HepG2 (cell line): ENCODE measurements around the gene MNAT1. TPM values are rescaled to one million over a fixed set of nuclear protein-coding genes. Genes with fewer than 3 reads are reported as not detected.

Experiments
- ATF7 ChIP-seq, 2 experiments: fragments of 450-650 bp in 1 of 2; sonication (generic) in 1 of 2; formaldehyde crosslinking in 1 of 2; IDR thresholded peaks; 2 replicates each; pipeline versions ENCODE4 v1.4.0 to v1.6.1; 2016 to 2020; ENCODE audit warnings: antibody characterized with exemption in 1 of 2, mild to moderate bottlenecking in 1 of 2, missing genetic modification reagents in 1 of 2
- BRD4 ChIP-seq: sonication (generic); formaldehyde crosslinking; IDR thresholded peaks from 2 replicates; pipeline ENCODE4 v1.4.0; 2020; ENCODE audit warnings: missing genetic modification reagents
- GPN1 ChIP-seq: sonication (generic); formaldehyde crosslinking; IDR thresholded peaks from 2 replicates; pipeline ENCODE4 v1.5.1; 2020; ENCODE audit warnings: missing genetic modification reagents, borderline replicate concordance
- HDAC6 ChIP-seq: fragments of 200-600 bp; sonication (generic); IDR thresholded peaks from 2 replicates; pipeline ENCODE4 v1.7.0; 2017; ENCODE audit warnings: mild to moderate bottlenecking, antibody characterized with exemption, low read length, low read depth
- NBN ChIP-seq: fragments of 450-650 bp; conservative IDR thresholded peaks from 2 replicates; pipeline ENCODE4 v1.6.1; 2017
- NFE2 ChIP-seq: sonication (generic); formaldehyde crosslinking; IDR thresholded peaks from 2 replicates; pipeline ENCODE4 v1.4.0; 2020; ENCODE audit warnings: missing genetic modification reagents
- NONO ChIP-seq, 2 experiments: fragments of 450-650 bp in 1 of 2; sonication (generic) in 1 of 2; formaldehyde crosslinking in 1 of 2; IDR thresholded peaks in 1 of 2; conservative IDR thresholded peaks in 1 of 2; 2 replicates each; pipeline versions ENCODE4 v1.6.1 to v1.8.0; 2017 to 2022; ENCODE audit warnings: mild to moderate bottlenecking in 1 of 2, missing genetic modification reagents in 1 of 2, moderate library complexity in 1 of 2
- SIX1 ChIP-seq: sonication (generic); formaldehyde crosslinking; IDR thresholded peaks from 2 replicates; pipeline ENCODE4 v1.4.0; 2020; ENCODE audit warnings: missing genetic modification reagents, borderline replicate concordance
- SP1 ChIP-seq, 2 experiments: fragments of 450-650 bp in 1 of 2; sonication (generic) in 1 of 2; formaldehyde crosslinking in 1 of 2; IDR thresholded peaks; 2 replicates each; pipeline versions ENCODE4 v1.4.0 to v1.6.1; 2016 to 2020; ENCODE audit warnings: missing genetic modification reagents in 1 of 2
- THAP9 ChIP-seq: sonication (generic); formaldehyde crosslinking; IDR thresholded peaks from 2 replicates; pipeline ENCODE4; 2020; ENCODE audit warnings: missing genetic modification reagents, mild to moderate bottlenecking, borderline replicate concordance
- TOE1 ChIP-seq: sonication (generic); formaldehyde crosslinking; IDR thresholded peaks from 2 replicates; pipeline ENCODE4 v1.4.0; 2020; ENCODE audit warnings: mild to moderate bottlenecking, missing genetic modification reagents
- WIZ ChIP-seq: sonication (generic); formaldehyde crosslinking; IDR thresholded peaks from 2 replicates; pipeline ENCODE4 v1.5.1; 2020; ENCODE audit warnings: mild to moderate bottlenecking, missing genetic modification reagents
- ZBTB14 ChIP-seq: sonication (generic); formaldehyde crosslinking; IDR thresholded peaks from 2 replicates; pipeline ENCODE4 v1.4.0; 2020; ENCODE audit warnings: missing genetic modification reagents
- ZNF280D ChIP-seq: sonication (generic); formaldehyde crosslinking; IDR thresholded peaks from 2 replicates; pipeline ENCODE4 v1.5.1; 2020; ENCODE audit warnings: mild to moderate bottlenecking, missing genetic modification reagents
- ZNF460 ChIP-seq: sonication (generic); formaldehyde crosslinking; IDR thresholded peaks from 2 replicates; pipeline ENCODE4 v1.5.1; 2020; ENCODE audit warnings: missing genetic modification reagents, mild to moderate bottlenecking, borderline replicate concordance
- ZNF552 ChIP-seq: sonication (generic); formaldehyde crosslinking; IDR thresholded peaks from 2 replicates; pipeline ENCODE4 v1.9.0; 2022; ENCODE audit warnings: missing genetic modification reagents, mild to moderate bottlenecking, borderline replicate concordance
- ZNF629 ChIP-seq: sonication (generic); formaldehyde crosslinking; conservative IDR thresholded peaks from 2 replicates; pipeline ENCODE4 v1.5.0; 2020; ENCODE audit warnings: missing genetic modification reagents
- ZNF678 ChIP-seq: sonication (generic); formaldehyde crosslinking; IDR thresholded peaks from 2 replicates; pipeline ENCODE4 v1.4.0; 2020; ENCODE audit warnings: mild to moderate bottlenecking, missing genetic modification reagents
- polyA plus RNA-seq, 8 experiments: library from polyadenylated mRNA; depleted of rRNA in 3 of 8; stranded (reverse) in 7 of 8; unstranded in 1 of 8; fragments of >200 nt; fragmentation: Illumina TruSeq in 4 of 8; extraction: Trizol in 4 of 8; gene quantifications; 2 replicates each; pipeline versions ENCODE4 v1.2.1 to v1.2.3, GENCODE V29; 2011 to 2016; ENCODE audit warnings: low read depth in 4 of 8, missing spikeins in 1 of 8, mixed read lengths in 1 of 8; ENCODE audit not compliant: insufficient read depth in 1 of 8
- total RNA-seq, 5 experiments: library from RNA; depleted of rRNA; stranded (reverse); fragments of >200 nt; fragmentation: Illumina TruSeq; extraction: Trizol; gene quantifications; 2 replicates each; pipeline ENCODE4 v1.2.3, GENCODE V29; 2016; ENCODE audit warnings: low read depth in 1 of 5

Gene MNAT1
- total and polyA plus RNA-seq, 2 of the 13 experiments (the other 11 are each of a cell fraction or from before 2014, with no cell fraction given): 49.2 to 94.8 TPM

- no peak for TF ChIP-seq ZNF629
- TF ChIP-seq SP1 (IDR thresholded peaks at IDR 0.05): no peak
- TF ChIP-seq SP1 (CRISPR knock-in tag; IDR thresholded peaks at IDR 0.05): peak; percentile 62
- 0 out of 2 replicates have a peak, but pooled peaks have one; percentile 70 for TF ChIP-seq GPN1 (CRISPR knock-in tag)
- no peak for TF ChIP-seq ATF7 (IDR thresholded peaks at IDR 0.05)
- peak; percentile 39; the same call in 1 of the 2 replicates for TF ChIP-seq ATF7 (CRISPR knock-in tag; IDR thresholded peaks at IDR 0.05)
- TF ChIP-seq ZNF280D (CRISPR knock-in tag): peak; percentile 87
- TF ChIP-seq ZBTB14: no peak
- TF ChIP-seq NFE2 (CRISPR knock-in tag): no peak
- peak; percentile 87; the same call in 1 of the 2 replicates for TF ChIP-seq BRD4
- TF ChIP-seq NONO (IDR thresholded peaks at IDR 0.05): no peak
- TF ChIP-seq NONO (CRISPR knock-in tag; conservative IDR thresholded peaks at IDR 0.05): peak; percentile 92
- TF ChIP-seq ZNF460 (CRISPR knock-in tag): no peak
- TF ChIP-seq THAP9 (CRISPR knock-in tag): peak; percentile 85; the same call in 1 of the 2 replicates
- TF ChIP-seq SIX1 (CRISPR knock-in tag): 0 out of 2 replicates have a peak, but pooled peaks have one; percentile 37
- no peak for TF ChIP-seq NBN
- TF ChIP-seq ZNF552 (CRISPR knock-in tag): 0 out of 2 replicates have a peak, but pooled peaks have one; percentile 64
- TF ChIP-seq ZNF678 (CRISPR knock-in tag): no peak
- no peak for TF ChIP-seq TOE1 (CRISPR knock-in tag)
- TF ChIP-seq HDAC6: no peak
- TF ChIP-seq WIZ (CRISPR knock-in tag): 0 out of 2 replicates have a peak, but pooled peaks have one; percentile 28
Observed at GRCh38 chr14:60734465-60735242, at the start of gene MNAT1 (continued).
